ENCODE data around the gene IVNS1ABP.

Gene IVNS1ABP

GRCh38 chr1:185288435-185288834, 28.6 kb downstream of the IVNS1ABP start:
- TF ChIP-seq CTCF (IDR thresholded peaks at IDR 0.05; ENCODE audit: insufficient read depth, low read depth, low read length, missing control alignments), result no peak
- H3K4me3 ChIP-seq (ENCODE audit: low read length), result no peak overlapping the region
- no peak for DNase-seq (ENCODE audit: low read depth)

GRCh38 chr1:185287451-185287850, 29.6 kb downstream of the IVNS1ABP start:
- no peak overlapping the region for H3K4me3 ChIP-seq (ENCODE audit: low read length)
- no peak for TF ChIP-seq CTCF (IDR thresholded peaks at IDR 0.05; ENCODE audit: insufficient read depth, low read depth, low read length, missing control alignments)
- no peak for DNase-seq (ENCODE audit: low read depth)

GRCh38 chr1:185284533-185285276, 32.3 kb downstream of the IVNS1ABP start:
- no peak for TF ChIP-seq CTCF (IDR thresholded peaks at IDR 0.05; ENCODE audit: insufficient read depth, low read depth, low read length, missing control alignments)
- no peak overlapping the region for H3K4me3 ChIP-seq (ENCODE audit: low read length)
- DNase-seq (ENCODE audit: low read depth), result no peak

DNA sequence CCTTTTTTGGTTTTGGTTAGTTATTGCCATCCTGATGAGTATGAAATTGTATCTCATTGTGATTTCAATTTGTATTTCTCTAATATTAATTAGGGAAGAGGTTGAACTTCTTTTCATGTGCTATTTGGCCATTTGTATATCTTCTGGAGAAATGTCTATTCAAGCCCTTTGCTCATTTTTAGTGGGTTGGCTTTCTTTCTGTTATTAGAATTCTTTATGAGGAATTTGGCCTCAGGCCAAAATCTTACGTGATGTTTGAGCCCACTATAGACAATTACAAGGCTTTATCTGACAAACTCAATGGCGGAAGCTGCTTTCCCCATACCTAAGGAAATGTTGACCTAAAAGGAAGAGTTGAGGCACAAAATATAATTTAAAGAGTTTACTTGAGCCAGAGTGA, 32.9 kb downstream of the IVNS1ABP start:
- TF ChIP-seq CTCF (IDR thresholded peaks at IDR 0.05; ENCODE audit: insufficient read depth, low read depth, low read length, missing control alignments), result no peak
- DNase-seq (ENCODE audit: low read depth), result no peak
- H3K4me3 ChIP-seq (ENCODE audit: low read length), result no peak overlapping the region

GRCh38 chr1:185281245-185281644, 35.8 kb downstream of the IVNS1ABP start:
- no peak for DNase-seq (ENCODE audit: low read depth)
- TF ChIP-seq CTCF (IDR thresholded peaks at IDR 0.05; ENCODE audit: insufficient read depth, low read depth, low read length, missing control alignments), result no peak
- no peak overlapping the region for H3K4me3 ChIP-seq (ENCODE audit: low read length)

- no peak overlapping the region for H3K4me3 ChIP-seq (ENCODE audit: low read length)
- DNase-seq (ENCODE audit: low read depth), result no peak
- no peak for TF ChIP-seq CTCF (IDR thresholded peaks at IDR 0.05; ENCODE audit: insufficient read depth, low read depth, low read length, missing control alignments)
Observed at GRCh38 chr1:185280589-185280988, 36.5 kb downstream of the IVNS1ABP start.

GRCh38 chr1:185279571-185279970, 37.5 kb downstream of the IVNS1ABP start:
- no peak overlapping the region for H3K4me3 ChIP-seq (ENCODE audit: low read length)
- DNase-seq (ENCODE audit: low read depth), result peak; percentile 53
- TF ChIP-seq CTCF (IDR thresholded peaks at IDR 0.05; ENCODE audit: insufficient read depth, low read depth, low read length, missing control alignments), result no peak

Data from epithelial cell of esophagus (primary cell).